ENCODE results near the gene CC2D2A. TPM values are rescaled to one million over a fixed set of nuclear protein-coding genes. Genes with fewer than 3 reads are reported as not detected.
A peak's percentile ranks its signal among the peaks of the same experiment; 100 is the strongest.

Gene CC2D2A
- total and polyA plus RNA-seq, 2 donors from 2014 or later = 26.7 to 51.2 TPM

DNA sequence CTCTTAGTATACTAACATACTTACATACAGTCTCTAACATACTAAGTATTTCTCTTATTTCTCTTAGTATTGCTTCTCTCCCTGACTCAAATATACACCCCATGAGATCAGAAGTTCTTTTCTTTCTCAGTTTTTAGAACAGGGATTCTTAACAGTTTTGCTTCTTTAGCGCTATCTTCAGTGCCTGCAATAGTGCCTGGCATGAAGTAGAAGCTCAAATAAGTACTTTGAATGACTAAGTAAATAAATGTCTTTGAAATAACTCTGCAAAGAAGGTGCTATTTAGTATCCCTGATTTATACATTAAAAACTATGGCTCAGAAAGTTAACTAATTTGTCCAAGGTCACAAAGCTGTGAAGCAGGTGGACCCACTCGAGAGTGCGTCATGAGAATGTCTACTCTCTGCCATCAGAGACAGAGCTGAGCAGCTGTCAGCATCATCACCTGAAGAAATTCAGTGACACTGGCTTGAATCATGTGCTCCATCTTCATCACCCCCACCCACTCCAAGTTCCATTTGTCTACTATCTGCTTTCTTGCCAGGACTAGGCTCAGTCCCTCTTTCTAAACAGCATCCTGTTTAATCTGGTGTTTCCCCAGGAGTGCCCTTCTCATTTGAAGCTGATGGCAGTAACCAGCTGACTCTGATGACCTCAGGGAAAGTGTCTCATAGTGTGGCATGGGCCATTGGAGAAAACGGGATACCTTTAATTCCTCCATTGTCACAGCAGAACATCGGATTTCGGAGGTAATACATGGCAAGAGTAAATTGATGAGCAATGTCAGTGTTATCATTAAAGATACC is 83.1 kb downstream of the CC2D2A start:
- Histone ChIP-seq H3K27ac (ENCODE audit: low read depth in 2 of 2, low read length in 2 of 2) (peak overlapping the region; percentile 80 to 84), H3K27me3 (ENCODE audit: control insufficient read depth, insufficient read depth, low read length) (no peaks in the 10 kb centered on the region), H3K36me3 (ENCODE audit: control insufficient read depth in 2 of 3, insufficient read depth in 3 of 3, low read length in 3 of 3) (peaks cover 0 to 5% (median 4%) of the 10 kb centered on the region in 3 donors), H3K9me3 (ENCODE audit: control insufficient read depth in 2 of 3, insufficient read depth in 1 of 3, low read length in 3 of 3) (no peaks in the 10 kb centered on the region), H3K9ac (ENCODE audit: low read length in 3 of 3) (peak overlapping the region in 1 of 3 donors; percentile 36), H3K4me3 (ENCODE audit: low read length in 3 of 3) (no peak overlapping the region), H3K4me1 (ENCODE audit: control insufficient read depth in 2 of 3, insufficient read depth in 2 of 3, low read depth in 1 of 3, low read length in 3 of 3) (peaks cover 0 to 26% (median 19%) of the 10 kb centered on the region in 3 donors)
- no peak for DNase-seq
- intact Hi-C loops (cut with DNase I) = no loop called here
- FAIRE-seq = no peak
- TF ChIP-seq, protein P1, sequence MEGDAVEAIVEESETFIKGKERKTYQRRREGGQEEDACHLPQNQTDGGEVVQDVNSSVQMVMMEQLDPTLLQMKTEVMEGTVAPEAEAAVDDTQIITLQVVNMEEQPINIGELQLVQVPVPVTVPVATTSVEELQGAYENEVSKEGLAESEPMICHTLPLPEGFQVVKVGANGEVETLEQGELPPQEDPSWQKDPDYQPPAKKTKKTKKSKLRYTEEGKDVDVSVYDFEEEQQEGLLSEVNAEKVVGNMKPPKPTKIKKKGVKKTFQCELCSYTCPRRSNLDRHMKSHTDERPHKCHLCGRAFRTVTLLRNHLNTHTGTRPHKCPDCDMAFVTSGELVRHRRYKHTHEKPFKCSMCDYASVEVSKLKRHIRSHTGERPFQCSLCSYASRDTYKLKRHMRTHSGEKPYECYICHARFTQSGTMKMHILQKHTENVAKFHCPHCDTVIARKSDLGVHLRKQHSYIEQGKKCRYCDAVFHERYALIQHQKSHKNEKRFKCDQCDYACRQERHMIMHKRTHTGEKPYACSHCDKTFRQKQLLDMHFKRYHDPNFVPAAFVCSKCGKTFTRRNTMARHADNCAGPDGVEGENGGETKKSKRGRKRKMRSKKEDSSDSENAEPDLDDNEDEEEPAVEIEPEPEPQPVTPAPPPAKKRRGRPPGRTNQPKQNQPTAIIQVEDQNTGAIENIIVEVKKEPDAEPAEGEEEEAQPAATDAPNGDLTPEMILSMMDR (IDR thresholded peaks at IDR 0.05; ENCODE audit: borderline replicate concordance, extremely low read depth, insufficient read depth) = no peak

- FAIRE-seq (no peak), DNase-seq (no peak)
- TF ChIP-seq, protein P1 (IDR thresholded peaks at IDR 0.05; ENCODE audit: borderline replicate concordance, extremely low read depth, insufficient read depth) = no peak
These were observed 86.9 kb downstream of the CC2D2A start for GRCh38 chr4:15556511-15557092.

DNA sequence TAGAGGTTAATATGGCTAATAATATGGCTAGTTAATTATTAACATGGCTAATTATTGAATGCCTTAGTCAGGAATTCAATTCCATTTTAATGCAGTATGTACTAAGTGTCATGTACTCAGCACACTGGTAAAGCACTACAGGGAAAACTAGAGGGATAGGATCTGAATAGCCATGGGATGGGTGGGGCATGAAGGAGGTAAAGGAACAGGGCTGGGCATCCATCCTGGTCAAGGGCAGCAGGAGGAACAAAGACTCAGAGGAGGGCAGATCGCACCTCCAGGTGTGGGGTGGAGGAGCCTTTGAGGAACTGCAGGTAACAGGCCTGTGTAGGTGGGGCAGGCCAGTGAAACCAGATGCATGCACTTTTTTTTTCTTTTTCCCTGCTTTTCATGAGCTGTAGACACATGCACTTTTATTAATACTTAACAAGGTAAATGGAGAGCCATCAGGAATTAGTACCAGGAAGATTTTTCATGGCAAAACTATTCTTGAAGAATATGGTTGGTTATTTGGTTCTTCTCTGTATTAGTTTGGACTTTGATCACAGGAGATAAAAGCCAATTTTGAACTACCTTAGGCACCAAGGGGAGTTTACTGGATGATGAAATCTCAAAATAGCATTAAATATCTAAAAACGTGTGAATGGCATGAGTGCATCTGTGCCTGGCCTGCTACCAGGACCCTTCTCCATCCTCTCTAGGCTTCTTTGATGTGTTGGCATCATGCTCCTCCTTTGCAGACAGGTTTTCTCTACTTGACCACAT is 88.3 kb downstream of the CC2D2A start:
- H3K36me3 ChIP-seq (ENCODE audit: control insufficient read depth in 2 of 3, insufficient read depth in 3 of 3, low read length in 3 of 3) = peaks cover 3 to 12% (median 4%) of the 10 kb centered on the region in 3 donors
- TF ChIP-seq, protein P1 (IDR thresholded peaks at IDR 0.05; ENCODE audit: borderline replicate concordance, extremely low read depth, insufficient read depth) = no peak
- no peaks in the 10 kb centered on the region for H3K9me3 ChIP-seq (ENCODE audit: control insufficient read depth in 2 of 3, insufficient read depth in 1 of 3, low read length in 3 of 3)
- no peaks in the 10 kb centered on the region for H3K27me3 ChIP-seq (ENCODE audit: control insufficient read depth, insufficient read depth, low read length)
- intact Hi-C loops (cut with DNase I) = no loop called here
- H3K4me3 ChIP-seq (ENCODE audit: low read length in 3 of 3) = no peak overlapping the region
- no peak overlapping the region for H3K9ac ChIP-seq (ENCODE audit: low read length in 3 of 3)
- H3K27ac ChIP-seq (ENCODE audit: low read depth in 2 of 2, low read length in 2 of 2) = no peak overlapping the region
- peaks cover 0 to 2% (median 2%) of the 10 kb centered on the region in 3 donors for H3K4me1 ChIP-seq (ENCODE audit: control insufficient read depth in 2 of 3, insufficient read depth in 2 of 3, low read depth in 1 of 3, low read length in 3 of 3)
- FAIRE-seq (no peak), DNase-seq (no peak)

More at GRCh38 chr4:15556511-15557092, 86.9 kb downstream of the CC2D2A start:
- H3K4me3 ChIP-seq (ENCODE audit: low read length in 3 of 3) = no peak overlapping the region
- peaks cover 0 to 10% (median 8%) of the 10 kb centered on the region in 3 donors for H3K4me1 ChIP-seq (ENCODE audit: control insufficient read depth in 2 of 3, insufficient read depth in 2 of 3, low read depth in 1 of 3, low read length in 3 of 3)
- no peak overlapping the region for H3K27ac ChIP-seq (ENCODE audit: low read depth in 2 of 2, low read length in 2 of 2)
- no peaks in the 10 kb centered on the region for H3K9me3 ChIP-seq (ENCODE audit: control insufficient read depth in 2 of 3, insufficient read depth in 1 of 3, low read length in 3 of 3)
- H3K27me3 ChIP-seq (ENCODE audit: control insufficient read depth, insufficient read depth, low read length) = no peaks in the 10 kb centered on the region
- intact Hi-C loops (cut with DNase I) = no loop called here
- no peak overlapping the region for H3K9ac ChIP-seq (ENCODE audit: low read length in 3 of 3)
- peaks cover 0 to 6% (median 5%) of the 10 kb centered on the region in 3 donors for H3K36me3 ChIP-seq (ENCODE audit: control insufficient read depth in 2 of 3, insufficient read depth in 3 of 3, low read length in 3 of 3)

Measured in kidney (tissue), 14 donors.